HepG2 (cell line): ENCODE results near the gene NOS1AP. TPM values are rescaled to one million over a fixed set of nuclear protein-coding genes. Genes with fewer than 3 reads are reported as not detected.

Experiments
- ATAC-seq: fragments of 200-7000 bp; cut with Tn5 transposase; 3 replicates; pipeline ENCODE4 v1.9.1; 2020; ENCODE audit warnings: mild to moderate bottlenecking, moderate library complexity
- BruUV-seq: library from RNA; stranded (reverse); fragments of 400-500 nt; replicated peaks from 2 replicates; lab custom pipeline; 2021; lab: Mats Ljungman, UMichigan
- CTCF ChIA-PET: fragments of 300-600 bp; formaldehyde crosslinking; extraction: SDS; loops from one replicate; lab custom pipeline; 2021; ENCODE audit warnings: low total read pairs, inconsistent platforms, low intra/inter-chr PET ratio; lab: Yijun Ruan, JAX
- POLR2A ChIA-PET: fragments of 350-600 bp; sonication (Branson Sonifier 250); formaldehyde crosslinking; loops from one replicate; lab custom pipeline; 2020; ENCODE audit warnings: antibody characterized with exemption, inconsistent platforms; lab: Yijun Ruan, JAX
- DNase-seq: peaks from one replicate; pipeline ENCODE4 v3.0.0-alpha.2; 2015; ENCODE audit warnings: low spot score
- FAIRE-seq: peaks from 3 replicates; lab custom pipeline; 2011; peaks lifted over from hg19 to GRCh38; lab: Jason Lieb, UNC
- H2AFZ ChIP-seq: one replicate; pipeline ENCODE4 v1.6.1; 2011; ENCODE audit warnings: low read length, inconsistent platforms
- H3K27ac ChIP-seq: fragments of 300-600 bp; 3 replicates; pipeline ENCODE4 v1.8.0; 2011; ENCODE audit warnings: mixed run types, mild to moderate bottlenecking, mixed read lengths, low read length, inconsistent platforms; ENCODE audit not compliant: insufficient read depth; ENCODE audit errors: extremely low read length
- H3K27me3 ChIP-seq, 2 experiments: fragments of 200-600 bp in 1 of 2; 2 replicates in 1 of 2; 3 replicates in 1 of 2; pipeline versions ENCODE4 v1.6.0 to v1.8.0; 2011; ENCODE audit warnings: low read length in 2 of 2, mild to moderate bottlenecking in 2 of 2, moderate library complexity in 2 of 2, inconsistent platforms in 1 of 2; ENCODE audit not compliant: insufficient read depth in 2 of 2, control insufficient read depth in 1 of 2
- H3K36me3 ChIP-seq, 2 experiments: fragments of 200-600 bp in 1 of 2; replicated peaks in 1 of 2; 2 replicates in 1 of 2; 3 replicates in 1 of 2; pipeline versions ENCODE4 v1.5.1 to v1.8.0; 2011; ENCODE audit warnings: low read length in 2 of 2, inconsistent platforms in 1 of 2; ENCODE audit not compliant: insufficient read depth in 2 of 2, control insufficient read depth in 1 of 2
- H3K4me1 ChIP-seq: 2 replicates; pipeline ENCODE4 v1.5.1; 2012; ENCODE audit warnings: low read length, inconsistent platforms; ENCODE audit not compliant: insufficient read depth
- H3K4me2 ChIP-seq: 2 replicates; pipeline ENCODE4 v1.6.0; 2011; ENCODE audit warnings: low read depth, low read length, inconsistent platforms
- H3K4me3 ChIP-seq, 3 experiments: fragments of 200-600 bp in 1 of 3; sonication (generic), shearing (Covaris generic) in 1 of 3; replicated peaks in 1 of 3; 2 replicates each; pipeline ENCODE4 v1.5.1; 2011 to 2016; ENCODE audit warnings: low read length in 3 of 3, inconsistent platforms in 2 of 3, low read depth in 2 of 3, mild to moderate bottlenecking in 2 of 3, control low read depth in 1 of 3, mixed read lengths in 1 of 3; ENCODE audit not compliant: insufficient read depth in 1 of 3
- H3K79me2 ChIP-seq: one replicate; pipeline ENCODE4 v1.6.1; 2011; ENCODE audit warnings: low read length, inconsistent platforms; ENCODE audit not compliant: insufficient read depth
- H3K9ac ChIP-seq: 2 replicates; pipeline ENCODE4 v1.6.0; 2011; ENCODE audit warnings: mild to moderate bottlenecking, low read depth, low read length, inconsistent platforms; ENCODE audit not compliant: insufficient read depth
- H3K9me3 ChIP-seq: 2 replicates; pipeline ENCODE4 v1.5.1; 2012; ENCODE audit warnings: mild to moderate bottlenecking, low read length
- H4K20me1 ChIP-seq: 2 replicates; pipeline ENCODE4 v1.6.0; 2011; ENCODE audit warnings: inconsistent platforms, mild to moderate bottlenecking, low read length, moderate library complexity; ENCODE audit not compliant: insufficient read depth
- ETV5 ChIP-seq: IDR thresholded peaks from 2 replicates; pipeline ENCODE4 v1.6.1; 2018; ENCODE audit warnings: missing biosample characterization, missing genetic modification reagents, inconsistent platforms, borderline replicate concordance
- MXD1 ChIP-seq: sonication (generic); formaldehyde crosslinking; IDR thresholded peaks from 2 replicates; pipeline ENCODE4 v1.4.0; 2020; ENCODE audit warnings: mild to moderate bottlenecking, missing genetic modification reagents
- PHF8 ChIP-seq: sonication (generic); formaldehyde crosslinking; IDR thresholded peaks from 2 replicates; pipeline ENCODE4 v1.5.0; 2020; ENCODE audit warnings: missing genetic modification reagents
- ZFP36L2 ChIP-seq: sonication (generic); formaldehyde crosslinking; IDR thresholded peaks from 2 replicates; pipeline ENCODE4 v1.4.0; 2020; ENCODE audit warnings: missing genetic modification reagents
- ZNF12 ChIP-seq: sonication (generic); formaldehyde crosslinking; IDR thresholded peaks from 2 replicates; pipeline ENCODE4 v1.5.0; 2020; ENCODE audit warnings: missing genetic modification reagents
- ZNF180 ChIP-seq: sonication (generic); formaldehyde crosslinking; IDR thresholded peaks from 2 replicates; pipeline ENCODE4 v1.4.0; 2020; ENCODE audit warnings: low read depth, missing genetic modification reagents, borderline replicate concordance
- ZNF296 ChIP-seq: sonication (generic); formaldehyde crosslinking; conservative IDR thresholded peaks from 2 replicates; pipeline ENCODE4 v1.5.0; 2020; ENCODE audit warnings: mild to moderate bottlenecking, missing genetic modification reagents
- ZNF33A ChIP-seq: sonication (generic); formaldehyde crosslinking; IDR thresholded peaks from 2 replicates; pipeline ENCODE4 v1.5.1; 2020; ENCODE audit warnings: missing genetic modification reagents, mild to moderate bottlenecking, moderate library complexity, borderline replicate concordance
- WGBS: methylation state at CpG from one replicate; pipeline ENCODE4 v1.1.6; 2017; ENCODE audit warnings: low lambda C conversion rate; 5-methylcytosine and 5-hydroxymethylcytosine counted together
- in situ Hi-C: cut with HindIII; loops from 2 replicates; pipeline ENCODE4 v1.10.0; 2017; ENCODE audit warnings: low pct_unique_long_range_greater_than_20kb; ENCODE audit not compliant: extremely low pct_ligation_motif_present
- intact Hi-C: fragments of 100-400 bp; cut with micrococcal nuclease; formaldehyde crosslinking; loops from one replicate; pipeline ENCODE4 v1.10.0; 2022; ENCODE audit not compliant: unreplicated experiment
- polyA plus RNA-seq, 8 experiments: library from polyadenylated mRNA; depleted of rRNA in 3 of 8; stranded (reverse) in 7 of 8; unstranded in 1 of 8; fragments of >200 nt; fragmentation: Illumina TruSeq in 4 of 8; extraction: Trizol in 4 of 8; gene quantifications; 2 replicates each; pipeline versions ENCODE4 v1.2.1 to v1.2.3, GENCODE V29; 2011 to 2016; ENCODE audit warnings: low read depth in 4 of 8, missing spikeins in 1 of 8, mixed read lengths in 1 of 8; ENCODE audit not compliant: insufficient read depth in 1 of 8
- total RNA-seq, 5 experiments: library from RNA; depleted of rRNA; stranded (reverse); fragments of >200 nt; fragmentation: Illumina TruSeq; extraction: Trizol; gene quantifications; 2 replicates each; pipeline ENCODE4 v1.2.3, GENCODE V29; 2016; ENCODE audit warnings: low read depth in 1 of 5
- TF ChIP-seq, protein P1 (sequence below), 2 experiments: sonication (generic) in 1 of 2; formaldehyde crosslinking in 1 of 2; IDR thresholded peaks; 2 replicates each; pipeline versions ENCODE4 v1.5.1 to v1.6.1; 2011 to 2020; ENCODE audit warnings: borderline replicate concordance in 1 of 2, low read depth in 1 of 2, low read length in 1 of 2, mild to moderate bottlenecking in 1 of 2, missing genetic modification reagents in 1 of 2, moderate library complexity in 1 of 2
- TF ChIP-seq, protein P2 (sequence below): sonication (generic); formaldehyde crosslinking; IDR thresholded peaks from 2 replicates; pipeline ENCODE4 v1.8.1; 2023; ENCODE audit warnings: missing genetic modification reagents, inconsistent platforms, borderline replicate concordance

NOS1AP gene
- total and polyA plus RNA-seq, 2 of the 13 experiments (the other 11 are each of a cell fraction or from before 2014, with no cell fraction given) = 2.0 to 3.3 TPM

DNA sequence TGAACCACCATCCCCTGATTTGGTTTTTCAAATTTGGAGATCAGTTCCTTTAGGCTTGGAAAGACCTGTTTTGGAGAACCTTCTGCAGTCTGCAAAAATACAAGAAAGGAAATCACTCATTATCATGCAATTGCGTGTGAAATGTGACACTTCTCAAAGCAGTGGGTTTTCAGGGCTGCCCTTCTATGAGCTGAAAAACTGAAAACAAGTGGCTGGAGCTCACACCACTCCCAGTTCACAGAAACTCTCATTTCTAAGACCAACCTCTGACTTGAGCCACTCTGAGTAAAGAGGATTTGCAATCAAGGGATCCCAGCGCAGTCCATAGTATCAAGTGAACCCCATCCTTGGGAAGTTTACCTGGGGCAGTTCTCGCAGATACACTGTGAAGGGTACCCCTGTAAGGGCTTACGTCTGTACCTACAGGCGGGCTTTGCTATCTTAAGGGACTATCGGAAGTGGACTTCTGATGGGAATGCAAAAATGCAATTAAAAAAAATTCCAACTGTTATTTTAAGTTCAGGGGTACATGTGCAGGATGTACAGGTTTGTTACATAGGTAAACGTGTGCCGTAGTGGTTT lies 329.6 kb downstream of the NOS1AP start (continued):
- no peak for TF ChIP-seq MXD1
- TF ChIP-seq, protein P1, sequence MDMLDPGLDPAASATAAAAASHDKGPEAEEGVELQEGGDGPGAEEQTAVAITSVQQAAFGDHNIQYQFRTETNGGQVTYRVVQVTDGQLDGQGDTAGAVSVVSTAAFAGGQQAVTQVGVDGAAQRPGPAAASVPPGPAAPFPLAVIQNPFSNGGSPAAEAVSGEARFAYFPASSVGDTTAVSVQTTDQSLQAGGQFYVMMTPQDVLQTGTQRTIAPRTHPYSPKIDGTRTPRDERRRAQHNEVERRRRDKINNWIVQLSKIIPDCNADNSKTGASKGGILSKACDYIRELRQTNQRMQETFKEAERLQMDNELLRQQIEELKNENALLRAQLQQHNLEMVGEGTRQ (IDR thresholded peaks at IDR 0.05; ENCODE audit: low read depth, low read length) = no peak
- TF ChIP-seq, protein P1 (CRISPR knock-in tag; IDR thresholded peaks at IDR 0.05; ENCODE audit: borderline replicate concordance) = no peak

GRCh38 chr1:162400790-162401355 lies 331.4 kb downstream of the NOS1AP start:
- FAIRE-seq = no peak
- H3K36me3 ChIP-seq = no peaks in the 10 kb centered on the region
- ATAC-seq = no peak
- no peaks in the 10 kb centered on the region for H3K9me3 ChIP-seq
- in situ Hi-C loops = no loop called here
- H4K20me1 ChIP-seq = no peaks in the 10 kb centered on the region
- no TSS peak for BruUV-seq
- no peak overlapping the region for H3K9ac ChIP-seq
- no peak overlapping the region for H3K4me3 ChIP-seq
- peak overlapping the region; percentile 6 for H2AFZ ChIP-seq
- H3K79me2 ChIP-seq = no peaks in the 10 kb centered on the region
- ChIA-PET POLR2A (no interaction called here), CTCF (no interaction called here)
- 52% methylated on average over 10 of the region's 10 CpGs for WGBS
- H3K27me3 ChIP-seq = no peaks in the 10 kb centered on the region; a peak in 1 of 5 replicates
- no peak overlapping the region for H3K4me2 ChIP-seq
- intact Hi-C loops = no loop called here
- H3K27ac ChIP-seq = no peak overlapping the region
- peaks cover 6% of the 10 kb centered on the region; the same call in 1 of the 2 replicates for H3K4me1 ChIP-seq
- DNase-seq = no peak
- TF ChIP-seq PHF8 (no peak), ETV5 (no peak), ZFP36L2 (no peak), ZNF296 (CRISPR knock-in tag) (no peak), ZNF12 (CRISPR knock-in tag) (no peak), ZNF180 (CRISPR knock-in tag) (no peak), ZNF33A (CRISPR knock-in tag) (no peak)
- TF ChIP-seq, protein P2, sequence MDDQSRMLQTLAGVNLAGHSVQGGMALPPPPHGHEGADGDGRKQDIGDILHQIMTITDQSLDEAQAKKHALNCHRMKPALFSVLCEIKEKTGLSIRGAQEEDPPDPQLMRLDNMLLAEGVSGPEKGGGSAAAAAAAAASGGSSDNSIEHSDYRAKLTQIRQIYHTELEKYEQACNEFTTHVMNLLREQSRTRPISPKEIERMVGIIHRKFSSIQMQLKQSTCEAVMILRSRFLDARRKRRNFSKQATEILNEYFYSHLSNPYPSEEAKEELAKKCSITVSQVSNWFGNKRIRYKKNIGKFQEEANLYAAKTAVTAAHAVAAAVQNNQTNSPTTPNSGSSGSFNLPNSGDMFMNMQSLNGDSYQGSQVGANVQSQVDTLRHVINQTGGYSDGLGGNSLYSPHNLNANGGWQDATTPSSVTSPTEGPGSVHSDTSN = no peak
